ENCODE results near the gene ABTB2.

Gene ABTB2

GRCh38 chr11:34354782-34355181 lies 3.0 kb downstream of the ABTB2 start:
- no peak for TF ChIP-seq TARDBP (IDR thresholded peaks at IDR 0.05)
- TF ChIP-seq CTBP1 (IDR thresholded peaks at IDR 0.05; ENCODE audit: borderline replicate concordance): no peak
- no peak for DNase-seq (ENCODE audit: extremely low spot score)
- ChIA-PET POLR2A (no interaction called here), CTCF (interaction anchor here (0.7 to 1.5 kb wide), 3 partner anchors 15 to 180 kb away, joined by 3 to 5 read pairs (median 3); no protein-coding TSS in a partner anchor)

- CTCF ChIA-PET: interaction anchor here (1.5 kb wide), 1 partner anchor 179 kb away, joined by 5 read pairs; no protein-coding TSS in a partner anchor
- TF ChIP-seq CTBP1 (IDR thresholded peaks at IDR 0.05; ENCODE audit: borderline replicate concordance) (no peak), FOXA1 (IDR thresholded peaks at IDR 0.05) (no peak), NFRKB (IDR thresholded peaks at IDR 0.05) (no peak), FOXK2 (IDR thresholded peaks at IDR 0.05) (no peak), SP1 (IDR thresholded peaks at IDR 0.05) (no peak), FOXM1 (IDR thresholded peaks at IDR 0.05; ENCODE audit: borderline replicate concordance) (no peak), SUZ12 (IDR thresholded peaks at IDR 0.05) (no peak), L3MBTL2 (conservative IDR thresholded peaks at IDR 0.05) (no peak), BHLHE40 (IDR thresholded peaks at IDR 0.05; ENCODE audit: borderline replicate concordance) (no peak), ZNF384 (IDR thresholded peaks at IDR 0.05) (no peak)
- no peak for DNase-seq (ENCODE audit: extremely low spot score)
- POLR2A ChIA-PET: no interaction called here
These were observed 3.9 kb downstream of the ABTB2 start for GRCh38 chr11:34353881-34354280.

- TF ChIP-seq FOXM1 (IDR thresholded peaks at IDR 0.05; ENCODE audit: borderline replicate concordance) (no peak), SUZ12 (IDR thresholded peaks at IDR 0.05) (no peak), PKNOX1 (IDR thresholded peaks at IDR 0.05) (no peak), TARDBP (IDR thresholded peaks at IDR 0.05) (no peak), HDGF (IDR thresholded peaks at IDR 0.05; ENCODE audit: borderline replicate concordance) (no peak), L3MBTL2 (conservative IDR thresholded peaks at IDR 0.05) (no peak), ELF4 (IDR thresholded peaks at IDR 0.05) (no peak), FOXA1 (IDR thresholded peaks at IDR 0.05) (no peak), NFRKB (IDR thresholded peaks at IDR 0.05) (no peak), ARNT (IDR thresholded peaks at IDR 0.05) (no peak), ZNF384 (IDR thresholded peaks at IDR 0.05) (no peak), LEF1 (IDR thresholded peaks at IDR 0.05; ENCODE audit: borderline replicate concordance) (no peak), CTBP1 (IDR thresholded peaks at IDR 0.05; ENCODE audit: borderline replicate concordance) (no peak), SP1 (IDR thresholded peaks at IDR 0.05) (no peak), FOXK2 (IDR thresholded peaks at IDR 0.05) (no peak)
- POLR2A ChIA-PET: no interaction called here
- CTCF ChIA-PET: interaction anchor here (0.9 kb wide), 1 partner anchor 365 kb away, joined by 3 read pairs; no protein-coding TSS in a partner anchor
- DNase-seq (ENCODE audit: extremely low spot score): no peak
These were observed 5.9 kb downstream of the ABTB2 start for GRCh38 chr11:34351687-34352469.

- CTCF ChIA-PET: interaction anchor here (0.9 to 1.7 kb wide), 2 partner anchors 177 to 364 kb away, joined by 3 to 4 read pairs; no protein-coding TSS in a partner anchor
- TF ChIP-seq TARDBP (IDR thresholded peaks at IDR 0.05) (no peak), ARNT (IDR thresholded peaks at IDR 0.05) (no peak), FOXA1 (IDR thresholded peaks at IDR 0.05) (no peak), SUZ12 (IDR thresholded peaks at IDR 0.05) (no peak), LEF1 (IDR thresholded peaks at IDR 0.05; ENCODE audit: borderline replicate concordance) (no peak), L3MBTL2 (conservative IDR thresholded peaks at IDR 0.05) (no peak), FOXM1 (IDR thresholded peaks at IDR 0.05; ENCODE audit: borderline replicate concordance) (no peak), FOXK2 (IDR thresholded peaks at IDR 0.05) (no peak), HDGF (IDR thresholded peaks at IDR 0.05; ENCODE audit: borderline replicate concordance) (no peak), CTBP1 (IDR thresholded peaks at IDR 0.05; ENCODE audit: borderline replicate concordance) (no peak), PKNOX1 (IDR thresholded peaks at IDR 0.05) (no peak), ELF4 (IDR thresholded peaks at IDR 0.05) (no peak), BHLHE40 (IDR thresholded peaks at IDR 0.05; ENCODE audit: borderline replicate concordance) (no peak), NFRKB (IDR thresholded peaks at IDR 0.05) (no peak), ZNF384 (IDR thresholded peaks at IDR 0.05) (no peak), SP1 (IDR thresholded peaks at IDR 0.05) (no peak)
- DNase-seq (ENCODE audit: extremely low spot score): no peak
- POLR2A ChIA-PET: no interaction called here
These were observed 6.8 kb downstream of the ABTB2 start for GRCh38 chr11:34351051-34351450.

- TF ChIP-seq ZNF384 (IDR thresholded peaks at IDR 0.05): no peak
- ChIA-PET CTCF (interaction anchor here (1.7 kb wide), 1 partner anchor 175 kb away, joined by 4 read pairs; no protein-coding TSS in a partner anchor), POLR2A (interaction anchor here (1.9 kb wide), 1 partner anchor 8 kb away, joined by 7 read pairs; the partner anchor contains the start of gene ABTB2)
- DNase-seq (ENCODE audit: extremely low spot score): no peak
These were observed 7.9 kb downstream of the ABTB2 start for GRCh38 chr11:34349882-34350281.

GRCh38 chr11:34348919-34349318 lies 8.9 kb downstream of the ABTB2 start:
- CTCF ChIA-PET: interaction anchor here (0.6 kb wide), 1 partner anchor 120 kb away, joined by 6 read pairs; no protein-coding TSS in a partner anchor
- DNase-seq (ENCODE audit: extremely low spot score): no peak
- POLR2A ChIA-PET: interaction anchor here (1.9 kb wide), 1 partner anchor 9 kb away, joined by 7 read pairs; the partner anchor contains the start of gene ABTB2
- TF ChIP-seq ARNT (IDR thresholded peaks at IDR 0.05): no peak
- TF ChIP-seq ZNF384 (IDR thresholded peaks at IDR 0.05): no peak
- no peak for TF ChIP-seq FOXK2 (IDR thresholded peaks at IDR 0.05)
- no peak for TF ChIP-seq TARDBP (IDR thresholded peaks at IDR 0.05)
- TF ChIP-seq FOXA1 (IDR thresholded peaks at IDR 0.05): no peak
- TF ChIP-seq BHLHE40 (IDR thresholded peaks at IDR 0.05; ENCODE audit: borderline replicate concordance): no peak
- TF ChIP-seq HDGF (IDR thresholded peaks at IDR 0.05; ENCODE audit: borderline replicate concordance): no peak
- TF ChIP-seq NFRKB (IDR thresholded peaks at IDR 0.05): no peak
- TF ChIP-seq CTBP1 (IDR thresholded peaks at IDR 0.05; ENCODE audit: borderline replicate concordance): no peak
- no peak for TF ChIP-seq SUZ12 (IDR thresholded peaks at IDR 0.05)
- no peak for TF ChIP-seq FOXM1 (IDR thresholded peaks at IDR 0.05; ENCODE audit: borderline replicate concordance)
- TF ChIP-seq ELF4 (IDR thresholded peaks at IDR 0.05): no peak
- no peak for TF ChIP-seq LEF1 (IDR thresholded peaks at IDR 0.05; ENCODE audit: borderline replicate concordance)
- no peak for TF ChIP-seq PKNOX1 (IDR thresholded peaks at IDR 0.05)
- no peak for TF ChIP-seq L3MBTL2 (conservative IDR thresholded peaks at IDR 0.05)
- no peak for TF ChIP-seq SP1 (IDR thresholded peaks at IDR 0.05)

Data from HEK293T (cell line).